ENCODE results near the gene CTXN1.

The CTXN1 gene

GRCh38 chr19:7928334-7928706, 2.4 kb upstream of the CTXN1 start:
- H3K9ac ChIP-seq (ENCODE audit: low read length): no peak overlapping the region

GRCh38 chr19:7927605-7928333, 1.8 kb upstream of the CTXN1 start:
- peaks cover 11% of the 10 kb centered on the region for H3K36me3 ChIP-seq (ENCODE audit: control insufficient read depth, insufficient read depth, low read length)
- peaks cover 66% of the 10 kb centered on the region for H3K4me1 ChIP-seq (ENCODE audit: control insufficient read depth, insufficient read depth, low read length)
- H3K27ac ChIP-seq (ENCODE audit: low read depth, low read length): peak overlapping the region; percentile 99
- H3K9ac ChIP-seq (ENCODE audit: low read length): no peak overlapping the region
- H3K27me3 ChIP-seq (ENCODE audit: control insufficient read depth, insufficient read depth, low read length): no peaks in the 10 kb centered on the region
- no peak overlapping the region for H3K4me3 ChIP-seq (ENCODE audit: low read length)

More at GRCh38 chr19:7928334-7928706, 2.4 kb upstream of the CTXN1 start:
- Histone ChIP-seq H3K27ac (ENCODE audit: low read depth, low read length) (peak overlapping the region; percentile 99), H3K36me3 (ENCODE audit: control insufficient read depth, insufficient read depth, low read length) (peaks cover 13% of the 10 kb centered on the region), H3K4me1 (ENCODE audit: control insufficient read depth, insufficient read depth, low read length) (peaks cover 61% of the 10 kb centered on the region), H3K4me3 (ENCODE audit: low read length) (no peak overlapping the region), H3K27me3 (ENCODE audit: control insufficient read depth, insufficient read depth, low read length) (no peaks in the 10 kb centered on the region)

GRCh38 chr19:7926727-7927604, 1.0 kb upstream of the CTXN1 start:
- no peak overlapping the region for H3K9ac ChIP-seq (ENCODE audit: low read length)
- peak overlapping the region; percentile 68 for H3K4me3 ChIP-seq (ENCODE audit: low read length)
- peak overlapping the region; percentile 99 for H3K27ac ChIP-seq (ENCODE audit: low read depth, low read length)
- H3K4me1 ChIP-seq (ENCODE audit: control insufficient read depth, insufficient read depth, low read length): peaks cover 70% of the 10 kb centered on the region
- H3K27me3 ChIP-seq (ENCODE audit: control insufficient read depth, insufficient read depth, low read length): no peaks in the 10 kb centered on the region
- peaks cover 10% of the 10 kb centered on the region for H3K36me3 ChIP-seq (ENCODE audit: control insufficient read depth, insufficient read depth, low read length)

GRCh38 chr19:7925171-7925851, 624 bp downstream of the CTXN1 start:
- peak overlapping the region; percentile 49 for H3K4me3 ChIP-seq (ENCODE audit: low read length)
- no peak overlapping the region for H3K9ac ChIP-seq (ENCODE audit: low read length)
- H3K36me3 ChIP-seq (ENCODE audit: control insufficient read depth, insufficient read depth, low read length): peaks cover 10% of the 10 kb centered on the region
- H3K4me1 ChIP-seq (ENCODE audit: control insufficient read depth, insufficient read depth, low read length): peaks cover 67% of the 10 kb centered on the region
- no peaks in the 10 kb centered on the region for H3K27me3 ChIP-seq (ENCODE audit: control insufficient read depth, insufficient read depth, low read length)
- peak overlapping the region; percentile 78 for H3K27ac ChIP-seq (ENCODE audit: low read depth, low read length)

- Histone ChIP-seq H3K4me3 (ENCODE audit: low read length) (peak overlapping the region; percentile 41), H3K4me1 (ENCODE audit: control insufficient read depth, insufficient read depth, low read length) (peaks cover 64% of the 10 kb centered on the region), H3K36me3 (ENCODE audit: control insufficient read depth, insufficient read depth, low read length) (peaks cover 10% of the 10 kb centered on the region), H3K9ac (ENCODE audit: low read length) (no peak overlapping the region), H3K27me3 (ENCODE audit: control insufficient read depth, insufficient read depth, low read length) (no peaks in the 10 kb centered on the region), H3K27ac (ENCODE audit: low read depth, low read length) (peak overlapping the region; percentile 78)
Measured at GRCh38 chr19:7924651-7925170, 1.2 kb downstream of the CTXN1 start.

GRCh38 chr19:7924241-7924640, 1.7 kb downstream of the CTXN1 start:
- H3K27ac ChIP-seq (ENCODE audit: low read depth, low read length): peak overlapping the region; percentile 78
- H3K4me3 ChIP-seq (ENCODE audit: low read length): peak overlapping the region; percentile 51

GRCh38 chr19:7923295-7924191, 2.4 kb downstream of the CTXN1 start:
- H3K27ac ChIP-seq (ENCODE audit: low read depth, low read length): peak overlapping the region; percentile 78
- peaks cover 6% of the 10 kb centered on the region for H3K27me3 ChIP-seq (ENCODE audit: control insufficient read depth, insufficient read depth, low read length)
- no peak overlapping the region for H3K9ac ChIP-seq (ENCODE audit: low read length)
- peaks cover 54% of the 10 kb centered on the region for H3K4me1 ChIP-seq (ENCODE audit: control insufficient read depth, insufficient read depth, low read length)
- H3K4me3 ChIP-seq (ENCODE audit: low read length): peak overlapping the region; percentile 51
- peaks cover 8% of the 10 kb centered on the region for H3K36me3 ChIP-seq (ENCODE audit: control insufficient read depth, insufficient read depth, low read length)

More at GRCh38 chr19:7924241-7924640, 1.7 kb downstream of the CTXN1 start:
- Histone ChIP-seq H3K36me3 (ENCODE audit: control insufficient read depth, insufficient read depth, low read length) (peaks cover 10% of the 10 kb centered on the region), H3K27me3 (ENCODE audit: control insufficient read depth, insufficient read depth, low read length) (no peaks in the 10 kb centered on the region), H3K4me1 (ENCODE audit: control insufficient read depth, insufficient read depth, low read length) (peaks cover 59% of the 10 kb centered on the region), H3K9ac (ENCODE audit: low read length) (no peak overlapping the region)

- peak overlapping the region; percentile 78 for H3K27ac ChIP-seq (ENCODE audit: low read depth, low read length)
- peaks cover 8% of the 10 kb centered on the region for H3K27me3 ChIP-seq (ENCODE audit: control insufficient read depth, insufficient read depth, low read length)
- peaks cover 8% of the 10 kb centered on the region for H3K36me3 ChIP-seq (ENCODE audit: control insufficient read depth, insufficient read depth, low read length)
- no peak overlapping the region for H3K9ac ChIP-seq (ENCODE audit: low read length)
- H3K4me1 ChIP-seq (ENCODE audit: control insufficient read depth, insufficient read depth, low read length): peaks cover 47% of the 10 kb centered on the region
- peak overlapping the region; percentile 5 for H3K4me3 ChIP-seq (ENCODE audit: low read length)
Measured at GRCh38 chr19:7922836-7923195, 3.1 kb downstream of the CTXN1 start.

GRCh38 chr19:7921967-7922835, 3.7 kb downstream of the CTXN1 start:
- Histone ChIP-seq H3K9ac (ENCODE audit: low read length) (no peak overlapping the region), H3K4me1 (ENCODE audit: control insufficient read depth, insufficient read depth, low read length) (peaks cover 41% of the 10 kb centered on the region), H3K27me3 (ENCODE audit: control insufficient read depth, insufficient read depth, low read length) (peaks cover 15% of the 10 kb centered on the region), H3K27ac (ENCODE audit: low read depth, low read length) (peak overlapping the region; percentile 78), H3K4me3 (ENCODE audit: low read length) (peak overlapping the region; percentile 78), H3K36me3 (ENCODE audit: control insufficient read depth, insufficient read depth, low read length) (peaks cover 8% of the 10 kb centered on the region)

- peaks cover 33% of the 10 kb centered on the region for H3K4me1 ChIP-seq (ENCODE audit: control insufficient read depth, insufficient read depth, low read length)
- no peak overlapping the region for H3K9ac ChIP-seq (ENCODE audit: low read length)
- peaks cover 8% of the 10 kb centered on the region for H3K36me3 ChIP-seq (ENCODE audit: control insufficient read depth, insufficient read depth, low read length)
- H3K27me3 ChIP-seq (ENCODE audit: control insufficient read depth, insufficient read depth, low read length): peaks cover 19% of the 10 kb centered on the region
- H3K27ac ChIP-seq (ENCODE audit: low read depth, low read length): peak overlapping the region; percentile 78
- H3K4me3 ChIP-seq (ENCODE audit: low read length): peak overlapping the region; percentile 78
Measured at GRCh38 chr19:7921302-7921966, 4.5 kb downstream of the CTXN1 start.
